HepG2 (cell line): ENCODE data around the gene REST. TPM values are rescaled to one million over a fixed set of nuclear protein-coding genes. Genes with fewer than 3 reads are reported as not detected.

Source experiments
- IRF2 ChIP-seq: IDR thresholded peaks from 2 replicates; pipeline ENCODE4 v1.6.1; 2018; ENCODE audit warnings: missing genetic modification reagents, missing compliant biosample characterization
- KDM5B ChIP-seq: sonication (generic); formaldehyde crosslinking; IDR thresholded peaks from 2 replicates; pipeline ENCODE4 v1.4.0; 2020; ENCODE audit warnings: missing genetic modification reagents, mild to moderate bottlenecking, borderline replicate concordance
- NKX3-1 ChIP-seq: sonication (generic); formaldehyde crosslinking; IDR thresholded peaks from 2 replicates; pipeline ENCODE4 v1.5.0; 2020; ENCODE audit warnings: missing genetic modification reagents
- NONO ChIP-seq, 2 experiments: fragments of 450-650 bp in 1 of 2; sonication (generic) in 1 of 2; formaldehyde crosslinking in 1 of 2; IDR thresholded peaks in 1 of 2; conservative IDR thresholded peaks in 1 of 2; 2 replicates each; pipeline versions ENCODE4 v1.6.1 to v1.8.0; 2017 to 2022; ENCODE audit warnings: mild to moderate bottlenecking in 1 of 2, missing genetic modification reagents in 1 of 2, moderate library complexity in 1 of 2
- PHF8 ChIP-seq: sonication (generic); formaldehyde crosslinking; IDR thresholded peaks from 2 replicates; pipeline ENCODE4 v1.5.0; 2020; ENCODE audit warnings: missing genetic modification reagents
- REST ChIP-seq, 2 experiments: IDR thresholded peaks; 2 replicates each; pipeline ENCODE4 v1.6.1; 2011 to 2012; ENCODE audit warnings: low read length in 2 of 2, borderline replicate concordance in 1 of 2, low read depth in 1 of 2, mild to moderate bottlenecking in 1 of 2, moderate library complexity in 1 of 2
- RORA ChIP-seq: sonication (generic); formaldehyde crosslinking; IDR thresholded peaks from 2 replicates; pipeline ENCODE4 v1.5.0; 2020; ENCODE audit warnings: mild to moderate bottlenecking, missing genetic modification reagents, moderate library complexity
- SMC3 ChIP-seq: IDR thresholded peaks from 2 replicates; pipeline ENCODE4 v1.6.1; 2011; ENCODE audit warnings: low read length, improper control_type of control experiment
- SMYD3 ChIP-seq: sonication (generic); formaldehyde crosslinking; IDR thresholded peaks from 2 replicates; pipeline ENCODE4 v1.8.1; 2023; ENCODE audit warnings: mild to moderate bottlenecking, missing genetic modification reagents
- YEATS4 ChIP-seq: sonication (generic); formaldehyde crosslinking; IDR thresholded peaks from 2 replicates; pipeline ENCODE4 v1.4.0; 2020; ENCODE audit warnings: missing genetic modification reagents, borderline replicate concordance
- ZFP91 ChIP-seq: sonication (generic); formaldehyde crosslinking; IDR thresholded peaks from 2 replicates; pipeline ENCODE4 v1.9.0; 2022; ENCODE audit warnings: missing genetic modification reagents, mild to moderate bottlenecking, borderline replicate concordance
- ZMYM4 ChIP-seq: sonication (generic); formaldehyde crosslinking; IDR thresholded peaks from 2 replicates; pipeline ENCODE4 v1.8.1; 2023; ENCODE audit warnings: mild to moderate bottlenecking, missing genetic modification reagents
- ZNF350 ChIP-seq: sonication (generic); formaldehyde crosslinking; IDR thresholded peaks from 2 replicates; pipeline ENCODE4 v1.4.0; 2020; ENCODE audit warnings: mild to moderate bottlenecking, low read depth, missing genetic modification reagents, borderline replicate concordance
- ZNF614 ChIP-seq: IDR thresholded peaks from 2 replicates; pipeline ENCODE4 v1.6.1; 2018; ENCODE audit warnings: missing biosample characterization, missing genetic modification reagents, inconsistent platforms, borderline replicate concordance
- ZNF710 ChIP-seq: sonication (generic); formaldehyde crosslinking; IDR thresholded peaks from 2 replicates; pipeline ENCODE4 v1.5.0; 2020; ENCODE audit warnings: mild to moderate bottlenecking, missing genetic modification reagents, borderline replicate concordance
- ZNF713 ChIP-seq: sonication (generic); formaldehyde crosslinking; IDR thresholded peaks from 2 replicates; pipeline ENCODE4 v1.4.0; 2020; ENCODE audit warnings: mild to moderate bottlenecking, missing genetic modification reagents
- ZNF772 ChIP-seq: sonication (generic); formaldehyde crosslinking; IDR thresholded peaks from 2 replicates; pipeline ENCODE4 v1.5.0; 2020; ENCODE audit warnings: mild to moderate bottlenecking, missing genetic modification reagents
- ZSCAN12 ChIP-seq: sonication (generic); formaldehyde crosslinking; IDR thresholded peaks from 2 replicates; pipeline ENCODE4 v1.9.0; 2021; ENCODE audit warnings: mild to moderate bottlenecking, missing genetic modification reagents
- polyA plus RNA-seq, 8 experiments: library from polyadenylated mRNA; depleted of rRNA in 3 of 8; stranded (reverse) in 7 of 8; unstranded in 1 of 8; fragments of >200 nt; fragmentation: Illumina TruSeq in 4 of 8; extraction: Trizol in 4 of 8; gene quantifications; 2 replicates each; pipeline versions ENCODE4 v1.2.1 to v1.2.3, GENCODE V29; 2011 to 2016; ENCODE audit warnings: low read depth in 4 of 8, missing spikeins in 1 of 8, mixed read lengths in 1 of 8; ENCODE audit not compliant: insufficient read depth in 1 of 8
- total RNA-seq, 5 experiments: library from RNA; depleted of rRNA; stranded (reverse); fragments of >200 nt; fragmentation: Illumina TruSeq; extraction: Trizol; gene quantifications; 2 replicates each; pipeline ENCODE4 v1.2.3, GENCODE V29; 2016; ENCODE audit warnings: low read depth in 1 of 5

Gene REST
- total and polyA plus RNA-seq, 2 of the 13 experiments (the other 11 are each of a cell fraction or from before 2014, with no cell fraction given) = 12.7 to 22.4 TPM

- TF ChIP-seq ZNF710 (peak; percentile 21; the same call in 1 of the 2 replicates), SMYD3 (CRISPR knock-in tag) (no peak), YEATS4 (CRISPR knock-in tag) (peak; percentile 57; the same call in 1 of the 2 replicates), ZMYM4 (CRISPR knock-in tag) (peak; percentile 81), SMC3 (no peak), IRF2 (0 out of 2 replicates have a peak, but pooled peaks have one; percentile 14), ZSCAN12 (no peak), NKX3-1 (CRISPR knock-in tag) (0 out of 2 replicates have a peak, but pooled peaks have one; percentile 58), PHF8 (CRISPR knock-in tag) (peak; percentile 86), ZNF350 (peak; percentile 47; the same call in 1 of the 2 replicates), REST (IDR thresholded peaks at IDR 0.05; ENCODE audit: borderline replicate concordance in 1 of 2, low read depth in 1 of 2, low read length in 2 of 2) (0 out of 4 replicates have a peak, but pooled peaks of 1 of the 2 experiments have one; percentile 23), KDM5B (0 out of 2 replicates have a peak, but pooled peaks have one; percentile 16), NONO (IDR thresholded peaks at IDR 0.05) (no peak), NONO (CRISPR knock-in tag; conservative IDR thresholded peaks at IDR 0.05) (peak; percentile 60; the same call in 1 of the 2 replicates), ZFP91 (CRISPR knock-in tag) (peak; percentile 98), ZNF713 (CRISPR knock-in tag) (0 out of 2 replicates have a peak, but pooled peaks have one; percentile 30), RORA (CRISPR knock-in tag) (no peak), ZNF614 (CRISPR knock-in tag) (0 out of 2 replicates have a peak, but pooled peaks have one; percentile 25), ZNF772 (CRISPR knock-in tag) (peak; percentile 68; the same call in 1 of the 2 replicates)
These were observed 69.8 kb downstream of the REST start, which contains the start of gene NOA1 (continued) for GRCh38 chr4:56977321-56978012.
